Smooth muscle cell (in vitro differentiated cells): Measurements from ENCODE around the gene HMG20B. TPM values are rescaled to one million over a fixed set of nuclear protein-coding genes. Genes with fewer than 3 reads are reported as not detected.

Source experiments
- DNase-seq: peaks from one replicate; lab custom pipeline; 2025; ENCODE audit not compliant: unreplicated experiment; lab: John Stamatoyannopoulos, UW
- H2AFZ ChIP-seq: fragments of 200-600 bp; sonication (generic); 2 replicates; pipeline ENCODE4 v1.6.0; 2016; ENCODE audit warnings: antibody characterized with exemption, low read depth, mild to moderate bottlenecking
- H3F3A ChIP-seq: fragments of 200-600 bp; sonication (generic); 2 replicates; pipeline ENCODE4 v1.6.0; 2017; ENCODE audit warnings: antibody characterized with exemption, low read depth
- H3K27ac ChIP-seq: fragments of 200-600 bp; sonication (generic); 2 replicates; pipeline ENCODE4 v1.5.1; 2016; ENCODE audit warnings: low read depth, mild to moderate bottlenecking
- H3K27me3 ChIP-seq: fragments of 200-600 bp; sonication (generic); 2 replicates; pipeline ENCODE4 v1.6.1; 2016; ENCODE audit warnings: low read depth, mild to moderate bottlenecking
- H3K36me3 ChIP-seq: fragments of 200-600 bp; sonication (generic); 2 replicates; pipeline ENCODE4 v1.5.1; 2016; ENCODE audit warnings: low read depth
- H3K4me1 ChIP-seq: fragments of 200-600 bp; sonication (generic); 2 replicates; pipeline ENCODE4 v1.5.1; 2016; ENCODE audit warnings: low read depth
- H3K4me2 ChIP-seq: fragments of 200-600 bp; sonication (generic); 2 replicates; pipeline ENCODE4 v1.6.0; 2016; ENCODE audit warnings: mild to moderate bottlenecking
- H3K4me3 ChIP-seq: fragments of 200-600 bp; sonication (generic); 2 replicates; pipeline ENCODE4 v1.5.1; 2016; ENCODE audit warnings: mild to moderate bottlenecking
- H3K79me2 ChIP-seq: fragments of 200-600 bp; sonication (generic); 2 replicates; pipeline ENCODE4 v1.6.0; 2016; ENCODE audit warnings: low read depth, mild to moderate bottlenecking
- H3K9ac ChIP-seq: fragments of 200-600 bp; sonication (generic); 2 replicates; pipeline ENCODE4 v1.6.0; 2016; ENCODE audit warnings: low read depth
- H3K9me3 ChIP-seq: fragments of 200-600 bp; sonication (generic); replicated peaks from 2 replicates; pipeline ENCODE4 v1.5.1; 2016; ENCODE audit warnings: low read depth
- H4K20me1 ChIP-seq: fragments of 200-600 bp; sonication (generic); 2 replicates; pipeline ENCODE4 v1.6.0; 2016; ENCODE audit warnings: low read depth
- WGBS: methylation state at CpG from one replicate; pipeline ENCODE4 v1.1.7; 2016; ENCODE audit warnings: low lambda C conversion rate; 5-methylcytosine and 5-hydroxymethylcytosine counted together
- polyA plus RNA-seq: library from polyadenylated mRNA; unstranded; fragments of >200 nt; fragmentation: Nextera tagmentation; extraction: Ambion mirVana; gene quantifications from 2 replicates; pipeline ENCODE4 v1.2.1, GENCODE V29; 2016
- total RNA-seq: library from RNA; depleted of rRNA; stranded (reverse); fragments of >200 nt; gene quantifications from 2 replicates; pipeline ENCODE4 v1.2.3, GENCODE V29; 2014
- TF ChIP-seq, protein P1 (sequence below): fragments of 200-600 bp; sonication (generic); IDR thresholded peaks from 2 replicates; pipeline ENCODE4 v1.5.1; 2017; ENCODE audit warnings: borderline replicate concordance, mild to moderate bottlenecking, antibody characterized with exemption; ENCODE audit not compliant: insufficient read depth, poor library complexity, severe bottlenecking

HMG20B gene
- total and polyA plus RNA-seq, 2 experiments from 2014 or later = 109 to 120 TPM

DNA sequence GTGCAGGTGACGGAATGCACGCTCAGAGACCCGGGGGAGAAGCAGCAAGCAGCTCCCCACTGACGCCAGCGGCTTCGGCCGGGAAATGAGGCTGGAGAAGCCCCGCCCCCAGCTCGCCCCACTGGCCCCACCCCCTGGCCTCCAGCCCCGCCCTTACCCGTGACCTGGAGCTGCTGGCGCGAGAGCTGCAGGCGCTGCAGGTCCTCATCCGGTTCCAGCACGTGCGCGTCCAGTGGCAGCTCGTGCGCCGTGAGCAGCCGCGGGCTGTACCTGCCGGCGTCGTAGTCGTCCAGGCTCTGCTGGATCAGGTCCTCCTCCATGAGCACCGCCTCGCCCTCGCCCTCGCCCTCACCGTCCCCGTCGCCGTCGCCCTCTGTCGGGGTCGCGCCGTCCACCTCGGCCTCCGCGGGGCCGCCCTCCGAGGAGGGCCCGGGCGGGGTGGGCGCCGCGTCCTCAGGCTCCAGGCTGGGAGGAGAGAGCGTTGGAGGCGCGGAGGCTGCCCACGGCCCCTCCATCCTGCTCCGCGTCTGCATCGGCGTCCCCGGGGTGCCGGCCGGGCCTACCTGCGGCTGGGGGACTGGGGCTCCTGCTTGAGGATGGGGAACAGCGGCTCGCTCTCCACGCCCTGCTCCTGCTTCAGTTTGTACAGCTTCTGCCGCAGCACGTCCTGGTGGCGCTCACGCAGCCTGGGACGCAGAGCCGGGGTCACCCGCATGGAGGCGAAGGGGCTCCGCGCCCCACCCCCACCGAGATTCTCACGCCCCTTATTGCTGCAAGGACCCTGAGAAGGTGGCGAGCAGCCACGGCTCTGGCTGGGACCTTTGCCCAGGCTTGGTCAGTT lies 40.4 kb downstream of the HMG20B start:
- H3F3A ChIP-seq = no peaks in the 10 kb centered on the region
- H3K27me3 ChIP-seq = no peaks in the 10 kb centered on the region
- no peak overlapping the region for H3K27ac ChIP-seq
- TF ChIP-seq, protein P1, sequence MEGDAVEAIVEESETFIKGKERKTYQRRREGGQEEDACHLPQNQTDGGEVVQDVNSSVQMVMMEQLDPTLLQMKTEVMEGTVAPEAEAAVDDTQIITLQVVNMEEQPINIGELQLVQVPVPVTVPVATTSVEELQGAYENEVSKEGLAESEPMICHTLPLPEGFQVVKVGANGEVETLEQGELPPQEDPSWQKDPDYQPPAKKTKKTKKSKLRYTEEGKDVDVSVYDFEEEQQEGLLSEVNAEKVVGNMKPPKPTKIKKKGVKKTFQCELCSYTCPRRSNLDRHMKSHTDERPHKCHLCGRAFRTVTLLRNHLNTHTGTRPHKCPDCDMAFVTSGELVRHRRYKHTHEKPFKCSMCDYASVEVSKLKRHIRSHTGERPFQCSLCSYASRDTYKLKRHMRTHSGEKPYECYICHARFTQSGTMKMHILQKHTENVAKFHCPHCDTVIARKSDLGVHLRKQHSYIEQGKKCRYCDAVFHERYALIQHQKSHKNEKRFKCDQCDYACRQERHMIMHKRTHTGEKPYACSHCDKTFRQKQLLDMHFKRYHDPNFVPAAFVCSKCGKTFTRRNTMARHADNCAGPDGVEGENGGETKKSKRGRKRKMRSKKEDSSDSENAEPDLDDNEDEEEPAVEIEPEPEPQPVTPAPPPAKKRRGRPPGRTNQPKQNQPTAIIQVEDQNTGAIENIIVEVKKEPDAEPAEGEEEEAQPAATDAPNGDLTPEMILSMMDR = no peak
- H3K79me2 ChIP-seq = no peaks in the 10 kb centered on the region
- H3K9me3 ChIP-seq = no peaks in the 10 kb centered on the region
- H3K36me3 ChIP-seq = no peaks in the 10 kb centered on the region
- no peak for DNase-seq
- no peak overlapping the region for H3K4me3 ChIP-seq
- H4K20me1 ChIP-seq = no peaks in the 10 kb centered on the region
- no peak overlapping the region for H3K4me2 ChIP-seq
- H3K9ac ChIP-seq = no peak overlapping the region
- WGBS = 92% methylated on average over 62 of the region's 79 CpGs
- H2AFZ ChIP-seq = no peak overlapping the region
- H3K4me1 ChIP-seq = no peaks in the 10 kb centered on the region

DNA sequence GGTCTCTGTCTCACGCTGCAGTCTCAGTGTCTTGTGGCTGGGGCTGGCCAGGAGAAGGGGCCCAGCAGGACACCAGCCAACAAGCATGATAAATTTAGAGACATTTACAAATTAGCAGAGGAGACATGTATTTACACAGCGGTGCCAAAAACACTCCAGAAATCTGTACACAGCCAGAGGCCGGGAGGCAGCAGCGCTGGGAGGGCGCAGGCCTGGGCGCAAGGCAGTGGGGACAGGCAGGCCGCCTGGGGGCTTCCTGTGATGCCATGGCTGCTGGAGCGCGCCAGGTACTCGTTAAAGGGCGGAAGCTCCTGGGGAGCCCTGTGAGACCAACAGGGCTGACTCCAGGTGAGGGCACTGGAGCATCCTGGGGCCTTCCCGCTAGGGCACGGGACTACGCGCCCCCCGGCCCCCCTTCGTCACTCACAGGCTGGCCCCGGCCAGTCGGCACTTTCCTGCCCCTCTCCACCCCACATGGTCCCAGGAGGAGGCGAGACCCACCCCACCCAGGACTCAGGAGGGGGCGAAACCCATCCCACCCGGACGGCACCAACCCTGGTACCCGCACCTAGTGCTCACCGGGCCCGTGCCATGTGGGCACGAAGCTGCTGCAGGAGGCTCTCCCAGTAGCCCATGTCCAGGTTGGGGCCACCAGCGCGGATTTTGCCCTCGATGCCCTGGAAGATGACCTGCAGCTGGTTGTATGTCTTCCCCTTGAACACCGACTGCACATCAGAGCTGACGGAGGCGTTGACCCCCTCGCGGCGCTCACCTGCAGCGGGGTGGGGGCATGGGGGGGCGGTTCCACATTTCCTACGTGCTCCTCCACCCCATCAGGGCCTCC lies 41.3 kb downstream of the HMG20B start:
- Histone ChIP-seq H3K27me3 (no peaks in the 10 kb centered on the region), H3K79me2 (no peaks in the 10 kb centered on the region), H3K4me1 (no peaks in the 10 kb centered on the region), H3K4me3 (no peak overlapping the region), H3K9ac (no peak overlapping the region), H3F3A (no peaks in the 10 kb centered on the region), H3K27ac (no peak overlapping the region), H3K9me3 (no peaks in the 10 kb centered on the region), H4K20me1 (no peaks in the 10 kb centered on the region), H3K4me2 (no peak overlapping the region), H3K36me3 (no peaks in the 10 kb centered on the region), H2AFZ (no peak overlapping the region)
- TF ChIP-seq, protein P1 = no peak
- no peak for DNase-seq
- 94% methylated on average over 31 of the region's 39 CpGs for WGBS

DNA sequence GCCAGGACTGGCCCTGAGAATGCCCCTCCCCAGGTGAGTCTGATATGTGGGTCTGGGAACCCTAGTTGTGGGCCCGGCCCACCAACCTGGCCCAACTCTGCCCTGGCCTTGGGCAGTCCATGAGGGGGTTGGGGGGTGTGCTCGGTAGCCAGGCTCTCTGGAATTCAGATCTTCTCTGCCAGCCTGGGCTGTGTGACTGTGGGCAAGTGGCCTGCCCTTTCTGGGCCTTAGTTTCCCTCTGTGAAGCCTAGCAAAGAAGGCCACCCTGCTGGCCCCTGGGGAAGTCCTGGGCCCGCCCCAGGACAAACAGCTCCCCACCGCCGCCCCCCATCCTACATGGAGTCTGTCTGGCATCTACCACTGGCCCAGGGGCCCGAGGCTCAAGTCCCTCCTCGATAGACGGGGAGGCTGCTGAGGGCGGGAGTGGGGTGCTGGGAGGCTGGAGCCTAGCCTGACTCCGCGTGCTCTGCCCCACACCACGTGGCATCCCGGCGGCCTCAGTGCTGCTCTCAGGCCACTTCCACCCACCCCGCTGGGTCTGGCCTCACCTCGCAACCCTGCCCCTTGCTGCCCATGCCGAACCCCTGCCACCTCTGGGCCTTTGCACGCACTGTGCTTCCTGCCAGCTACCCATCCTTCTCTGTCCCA lies 42.2 kb downstream of the HMG20B start:
- H3K9me3 ChIP-seq = no peaks in the 10 kb centered on the region
- no peak overlapping the region for H2AFZ ChIP-seq
- no peak for DNase-seq
- no peak overlapping the region for H3K9ac ChIP-seq
- no peaks in the 10 kb centered on the region for H3K79me2 ChIP-seq
- no peaks in the 10 kb centered on the region for H3K36me3 ChIP-seq
- TF ChIP-seq, protein P1 = no peak
- no peaks in the 10 kb centered on the region for H4K20me1 ChIP-seq
- no peak overlapping the region for H3K27ac ChIP-seq
- H3F3A ChIP-seq = no peaks in the 10 kb centered on the region
- no peaks in the 10 kb centered on the region for H3K4me1 ChIP-seq
- H3K4me2 ChIP-seq = no peak overlapping the region
- no peaks in the 10 kb centered on the region for H3K27me3 ChIP-seq
- 98% methylated on average over 8 of the region's 18 CpGs for WGBS
- H3K4me3 ChIP-seq = no peak overlapping the region
